GM10266 (cell line): ENCODE results near the gene DGCR2.
"Not testable (repeated sequence)": the region's sequence is repeated elsewhere in the genome, so short reads cannot be mapped to it uniquely, and the experiment has no call there.

Experiments
- DNase-seq: peaks from one replicate; pipeline ENCODE4 v3.0.0; 2012; ENCODE audit errors: extremely low spot score
- CTCF ChIP-seq: IDR thresholded peaks from 2 replicates; pipeline ENCODE4 v1.5.1; 2012; ENCODE audit warnings: mild to moderate bottlenecking, low read depth; ENCODE audit not compliant: control insufficient read depth, insufficient read depth; ENCODE audit errors: missing control alignments

The DGCR2 gene

GRCh38 chr22:18991821-18992442 is 130.3 kb downstream of the DGCR2 start:
- no peak for DNase-seq
- no peak for TF ChIP-seq CTCF

GRCh38 chr22:18991138-18991432 is 131.1 kb downstream of the DGCR2 start:
- DNase-seq, result no peak
- TF ChIP-seq CTCF, result no peak

- TF ChIP-seq CTCF, result no peak
- no peak for DNase-seq
Measured at GRCh38 chr22:18990355-18991137, 131.7 kb downstream of the DGCR2 start.

- no peak for DNase-seq
- TF ChIP-seq CTCF, result no peak
Measured at GRCh38 chr22:18988958-18989357, 133.3 kb downstream of the DGCR2 start.

GRCh38 chr22:18987765-18988164 is 134.4 kb downstream of the DGCR2 start:
- DNase-seq, result peak; percentile 38
- no peak for TF ChIP-seq CTCF

GRCh38 chr22:18987114-18987513 is 135.1 kb downstream of the DGCR2 start:
- DNase-seq, result not testable (repeated sequence)
